Stimulated activated CD8-positive, alpha-beta memory T cell treated with anti-CD3 and anti-CD28 coated beads, Interleukin-12 subunit alpha, Interleukin-12 subunit beta, amount 100 ng/mL, for 4 hours (primary cell): Measurements from ENCODE around the gene CSHL1.
A peak's percentile ranks its signal among the peaks of the same experiment; 100 is the strongest.
"Not testable (repeated sequence)": the region's sequence is repeated elsewhere in the genome, so short reads cannot be mapped to it uniquely, and the experiment has no call there.

Source experiments
- DNase-seq: peaks from one replicate; pipeline ENCODE4 v3.0.0-alpha.2; 2020; ENCODE audit warnings: low read depth

The CSHL1 gene

DNA sequence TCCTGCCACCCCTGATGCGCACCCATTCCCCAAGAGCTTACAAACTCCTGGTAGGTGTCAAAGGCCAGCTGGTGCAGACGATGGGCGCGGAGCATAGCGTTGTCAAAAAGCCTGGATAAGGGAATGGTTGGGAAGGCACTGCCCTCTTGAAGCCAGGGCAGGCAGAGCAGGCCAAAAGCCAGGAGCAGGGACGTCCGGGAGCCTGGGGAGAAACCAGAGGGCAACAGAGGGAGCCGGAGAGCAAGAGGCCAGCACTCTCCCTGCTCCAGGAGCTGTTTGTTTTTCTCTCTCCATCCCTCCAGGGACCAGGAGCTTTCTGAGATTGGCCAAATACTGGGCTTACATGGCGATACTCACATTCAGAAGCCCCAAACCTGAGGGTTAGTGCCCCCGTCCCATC lies 7.2 kb upstream of the CSHL1 start:
- no peak for DNase-seq

GRCh38 chr17:63917646-63918045 lies 6.6 kb upstream of the CSHL1 start:
- no peak for DNase-seq

DNA sequence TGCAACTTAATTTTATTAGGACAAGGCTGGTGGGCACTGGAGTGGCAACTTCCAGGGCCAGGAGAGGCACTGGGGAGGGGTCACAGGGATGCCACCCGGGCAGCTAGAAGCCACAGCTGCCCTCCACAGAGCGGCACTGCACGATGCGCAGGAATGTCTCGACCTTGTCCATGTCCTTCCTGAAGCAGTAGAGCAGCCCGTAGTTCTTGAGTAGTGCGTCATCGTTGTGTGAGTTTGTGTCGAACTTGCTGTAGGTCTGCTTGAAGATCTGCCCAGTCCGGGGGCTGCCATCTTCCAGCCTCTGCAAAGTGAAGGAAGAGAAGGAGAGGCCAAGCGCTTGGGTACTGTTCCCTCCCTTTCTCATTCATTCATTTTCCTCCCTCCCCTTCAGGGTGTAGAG lies 6.1 kb upstream of the CSHL1 start:
- not testable (repeated sequence) for DNase-seq

DNA sequence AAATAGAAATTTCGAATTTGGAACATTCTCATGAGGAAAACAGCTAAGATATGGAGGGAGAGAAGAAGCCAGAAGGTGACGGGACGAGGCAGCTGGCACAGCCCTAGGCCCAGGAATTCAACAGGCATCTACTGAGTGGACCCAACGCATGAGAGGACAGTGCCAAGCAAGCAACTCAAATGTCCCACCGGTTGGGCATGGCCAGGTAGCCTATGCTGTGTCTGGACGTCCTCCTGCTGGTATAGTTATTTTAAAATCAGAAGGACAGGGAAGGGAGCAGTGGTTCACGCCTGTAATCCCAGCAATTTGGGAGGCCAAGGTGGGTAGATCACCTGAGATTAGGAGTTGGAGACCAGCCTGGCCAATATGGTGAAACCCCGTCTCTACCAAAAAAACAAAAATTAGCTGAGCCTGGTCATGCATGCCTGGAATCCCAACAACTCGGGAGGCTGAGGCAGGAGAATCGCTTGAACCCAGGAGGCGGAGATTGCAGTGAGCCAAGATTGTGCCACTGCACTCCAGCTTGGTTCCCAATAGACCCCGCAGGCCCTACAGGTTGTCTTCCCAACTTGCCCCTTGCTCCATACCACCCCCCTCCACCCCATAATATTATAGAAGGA lies 5.6 kb upstream of the CSHL1 start:
- DNase-seq = no peak

DNA sequence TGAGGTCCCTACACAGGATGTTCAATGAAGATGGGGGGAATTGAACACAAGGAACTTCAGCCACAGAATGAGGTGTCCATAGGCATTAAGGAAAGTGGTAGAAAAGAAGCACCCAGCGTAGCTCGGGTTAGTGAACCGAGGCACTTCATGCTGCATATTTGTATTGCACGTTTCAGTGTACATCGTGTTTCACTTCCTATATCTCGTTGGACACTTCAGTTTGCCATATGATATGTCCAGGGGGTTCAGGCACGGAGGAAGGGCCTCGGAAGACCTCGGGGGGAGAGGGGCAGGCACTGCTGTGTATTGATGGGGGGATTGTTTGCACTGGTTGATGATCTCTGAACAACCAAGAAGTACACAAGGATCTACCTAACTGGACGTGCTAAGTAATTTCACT lies 4.7 kb upstream of the CSHL1 start:
- DNase-seq = not testable (repeated sequence)

- DNase-seq = no peak
These were observed 3.4 kb upstream of the CSHL1 start for GRCh38 chr17:63914471-63914870.

DNA sequence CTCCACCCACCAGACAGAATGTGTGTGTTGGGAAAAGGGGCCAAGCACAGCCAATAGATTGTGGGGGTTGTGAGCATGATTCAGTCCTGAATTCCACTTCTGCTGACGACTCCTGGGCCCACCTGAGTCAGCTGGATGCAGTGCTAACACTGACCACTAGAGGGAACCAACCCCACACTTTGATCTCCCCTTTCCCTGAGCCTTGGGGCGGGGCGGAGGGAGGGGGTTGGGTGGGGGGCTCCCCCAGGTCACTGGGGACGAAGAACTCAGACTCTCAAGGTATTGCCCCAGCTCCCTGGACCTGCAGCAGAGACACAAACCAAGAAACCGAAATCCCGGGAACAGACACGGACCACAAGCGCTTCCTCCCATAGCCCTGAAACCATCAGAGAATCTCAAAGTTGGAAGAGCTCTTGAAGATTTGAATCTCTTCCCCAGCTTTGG lies 621 bp upstream of the CSHL1 start:
- DNase-seq = peak; percentile 22

DNA sequence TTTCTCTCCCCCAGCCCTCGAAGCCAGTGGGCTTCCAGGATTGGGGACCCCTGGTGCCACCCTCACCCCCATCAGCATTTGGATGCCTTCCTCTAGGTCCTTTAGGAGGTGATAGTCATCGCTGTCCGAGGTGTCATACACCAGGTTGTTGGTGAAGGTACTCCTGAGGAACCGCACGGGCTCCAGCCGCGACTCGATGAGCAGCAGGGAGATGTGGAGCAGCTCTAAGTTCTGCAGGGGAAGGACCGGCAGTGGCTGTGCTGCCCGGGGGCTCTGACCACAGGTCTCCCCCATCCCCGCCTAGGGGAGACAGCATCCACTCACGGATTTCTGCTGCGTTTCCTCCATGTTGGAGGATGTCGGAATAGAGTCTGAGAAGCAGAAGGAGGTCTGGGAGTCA lies 962 bp downstream of the CSHL1 start:
- DNase-seq = no peak

- DNase-seq = not testable (repeated sequence)
These were observed 1.5 kb downstream of the CSHL1 start for GRCh38 chr17:63909586-63909985.

GRCh38 chr17:63907161-63907778 lies 3.8 kb downstream of the CSHL1 start:
- DNase-seq = not testable (repeated sequence)

- not testable (repeated sequence) for DNase-seq
These were observed 6.3 kb downstream of the CSHL1 start for GRCh38 chr17:63904796-63905195.

GRCh38 chr17:63903787-63904201 lies 7.3 kb downstream of the CSHL1 start:
- not testable (repeated sequence) for DNase-seq

DNA sequence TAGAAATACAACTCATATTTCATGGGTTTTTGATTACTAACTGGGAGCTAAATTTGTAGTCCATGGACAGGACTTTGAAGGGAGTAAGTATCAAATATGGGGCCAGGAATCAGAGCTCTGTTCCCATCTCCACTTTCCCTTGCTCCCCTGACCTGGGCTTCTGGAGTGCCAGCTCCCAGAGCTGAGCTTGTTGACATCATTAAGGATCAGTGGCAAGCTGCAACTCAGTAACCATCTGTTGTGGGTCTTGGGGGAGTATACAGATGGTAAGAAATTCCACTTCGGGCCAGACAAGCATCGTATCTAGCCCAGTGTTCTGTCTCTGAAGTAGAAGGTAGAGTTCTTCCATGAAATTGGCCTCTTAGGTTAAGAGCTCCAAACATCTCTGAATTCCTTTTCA lies 9.1 kb downstream of the CSHL1 start:
- DNase-seq = not testable (repeated sequence)

DNA sequence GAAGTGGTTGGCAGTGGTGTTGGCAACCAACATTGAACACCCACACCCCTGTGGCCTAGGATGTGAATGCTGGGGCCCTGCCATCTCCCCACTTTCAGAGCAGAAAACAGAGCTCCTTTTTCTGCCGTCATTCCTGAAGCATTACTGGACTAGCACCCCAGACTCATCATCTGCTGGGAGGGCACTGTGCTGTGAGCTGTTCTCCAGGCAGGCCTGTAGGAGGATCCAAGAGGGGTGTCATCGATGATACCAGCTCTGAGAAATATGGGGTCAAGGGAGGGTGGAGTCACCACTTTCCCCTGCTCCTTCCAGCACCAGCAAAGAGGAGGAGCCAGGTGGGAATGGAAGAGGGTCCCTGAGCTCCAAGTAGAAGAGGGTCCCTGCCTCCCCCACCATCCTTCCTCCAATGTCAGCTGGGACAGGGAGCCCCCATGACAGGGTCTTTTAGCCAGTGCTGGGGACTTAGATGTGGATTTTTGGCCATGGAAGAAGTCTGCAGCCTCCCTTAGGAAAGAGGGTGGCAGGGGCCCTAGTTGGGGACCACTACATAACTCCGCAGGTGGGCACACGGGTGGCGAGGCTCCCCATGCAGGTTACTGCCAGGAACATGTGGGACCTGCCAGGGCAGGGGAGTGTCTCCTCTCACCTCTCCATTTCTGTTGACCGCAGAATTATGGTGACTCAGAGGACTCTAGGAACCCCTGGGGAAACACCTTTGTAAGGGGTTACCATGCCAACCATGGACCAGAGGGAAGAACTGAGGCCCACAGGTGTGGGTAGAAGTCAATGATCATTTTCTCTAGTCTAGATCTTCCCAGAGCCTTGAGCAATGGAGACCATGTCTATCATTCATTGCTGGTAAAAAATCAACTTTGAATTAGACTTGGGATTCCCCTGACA lies 11.9 kb downstream of the CSHL1 start:
- DNase-seq = not testable (repeated sequence)

DNA sequence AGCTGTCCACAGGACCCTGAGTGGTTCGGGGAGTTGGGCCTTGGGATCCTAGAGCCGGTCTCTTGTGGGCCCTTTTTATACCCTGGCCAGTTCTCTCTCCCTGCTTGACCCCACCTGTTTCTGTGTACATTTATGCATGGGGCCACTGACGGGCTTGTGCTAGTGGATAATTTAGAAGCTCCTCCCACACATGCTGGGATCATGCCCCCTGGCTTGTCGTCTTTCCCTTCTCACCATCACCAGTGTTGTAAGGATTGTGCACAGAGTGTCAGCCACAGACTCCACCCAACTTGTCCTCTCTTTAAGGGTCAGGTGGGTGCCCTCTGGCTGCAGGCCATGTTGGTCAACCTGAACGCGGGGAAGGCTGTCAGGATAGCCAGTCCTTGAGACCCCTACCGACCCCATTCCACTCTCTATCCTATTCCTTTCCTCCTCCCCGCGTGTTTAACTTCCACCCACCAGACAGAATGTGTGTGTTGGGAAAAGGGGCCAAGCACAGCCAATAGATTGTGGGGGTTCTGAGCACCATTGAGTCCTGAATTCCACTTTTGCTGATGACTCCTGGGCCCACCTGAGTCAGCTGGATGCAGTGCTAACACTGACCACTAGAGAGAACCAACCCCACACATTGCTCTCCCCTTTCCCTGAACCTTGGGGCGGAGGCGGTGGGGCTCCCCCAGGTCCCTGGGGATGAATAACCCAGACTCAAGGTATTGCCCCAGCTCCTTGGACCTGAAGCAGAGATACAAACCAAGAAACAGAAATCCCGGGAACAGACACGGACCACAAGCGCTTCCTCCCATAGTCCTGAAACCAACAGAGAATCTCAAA lies 14.3 kb downstream of the CSHL1 start, which contains the start of gene CSH1:
TSS of gene CSH1 (minus strand) at position 51 of the 831 bp plus-strand sequence. CDS start 63 bp downstream, outside the sequence.
- DNase-seq = not testable (repeated sequence)

GRCh38 chr17:63894821-63895220 lies 16.2 kb downstream of the CSHL1 start:
- DNase-seq = not testable (repeated sequence)

DNA sequence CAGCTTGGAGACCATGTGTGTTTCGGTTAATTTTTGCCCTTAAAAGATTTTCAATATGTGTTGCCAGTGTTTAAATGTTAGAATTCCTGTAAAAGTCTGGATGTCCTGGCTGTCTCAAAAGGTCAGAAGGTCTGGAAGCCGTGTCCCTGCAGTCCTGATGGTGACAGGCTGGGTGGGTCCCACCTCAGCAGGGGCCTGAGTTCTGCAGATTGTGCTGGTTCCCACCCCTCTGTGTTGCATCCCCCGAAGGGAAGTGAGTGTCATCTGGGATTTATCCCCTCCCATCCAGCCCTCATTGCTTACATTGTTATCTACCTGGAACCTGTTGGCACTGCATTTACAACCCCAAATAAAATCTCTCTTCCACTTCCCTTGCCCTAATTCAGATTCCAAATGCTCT lies 17.0 kb downstream of the CSHL1 start:
- not testable (repeated sequence) for DNase-seq

GRCh38 chr17:63892316-63893037 lies 18.6 kb downstream of the CSHL1 start:
- not testable (repeated sequence) for DNase-seq

DNA sequence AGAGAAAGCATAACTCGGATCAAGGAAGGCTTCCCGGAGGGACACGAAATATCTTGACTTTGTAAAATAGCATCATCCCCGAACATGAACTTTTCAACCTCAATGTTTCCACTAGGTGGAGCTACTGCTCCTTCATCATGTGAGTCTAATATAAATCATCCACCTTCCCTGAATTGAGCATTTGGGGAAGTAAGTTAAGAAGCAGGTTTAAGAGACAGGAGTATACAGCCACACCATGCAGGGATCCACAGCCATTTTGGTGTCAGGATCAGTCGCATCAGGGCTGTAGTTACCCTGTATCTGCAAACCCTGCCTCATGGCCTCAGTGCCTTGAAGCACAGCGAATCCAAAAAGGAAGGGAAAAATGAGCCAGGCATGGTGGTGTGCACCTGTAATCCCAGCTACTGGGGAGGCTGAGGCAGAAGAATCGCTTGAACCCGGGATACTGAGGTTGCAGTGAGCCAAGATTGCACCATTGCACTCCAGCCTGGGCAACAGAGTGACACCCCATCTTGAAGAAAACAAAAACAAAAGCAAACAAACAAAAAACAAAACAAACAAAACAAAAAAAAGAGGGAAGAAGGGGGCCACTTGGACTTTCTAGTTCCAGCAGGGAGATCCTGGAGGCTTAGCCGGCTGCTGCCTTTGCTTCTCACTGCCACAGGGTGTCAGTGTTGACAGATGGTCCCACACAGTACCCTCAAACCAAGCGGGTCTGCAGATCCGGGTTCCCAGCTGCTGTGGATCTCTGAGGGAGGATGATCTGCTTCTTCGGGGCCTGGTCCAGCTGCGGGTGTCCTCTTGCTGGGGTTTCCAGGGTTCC lies 21.8 kb downstream of the CSHL1 start:
- DNase-seq = not testable (repeated sequence)

- not testable (repeated sequence) for DNase-seq
These were observed 25.9 kb downstream of the CSHL1 start for GRCh38 chr17:63885119-63885518.
